CD14-positive monocyte (primary cell): Measurements from ENCODE around the gene AMOTL2. TPM values are rescaled to one million over a fixed set of nuclear protein-coding genes. Genes with fewer than 3 reads are reported as not detected.

Experiments
- DNase-seq, 3 donors: peaks; one replicate each; pipeline ENCODE4 v3.0.0-alpha.2; 2011 to 2022
- H2AFZ ChIP-seq: 2 replicates; pipeline ENCODE4 v1.6.0; 2012; ENCODE audit warnings: mild to moderate bottlenecking, low read depth, low read length, inconsistent platforms; ENCODE audit not compliant: insufficient read depth, poor library complexity, severe bottlenecking
- H3K27ac ChIP-seq, 2 donors: 1 replicate in 1 of 2; 2 replicates in 1 of 2; pipeline ENCODE4 v1.5.1; 2012 to 2013; ENCODE audit warnings: low read length in 2 of 2, control low read depth in 1 of 2, inconsistent platforms in 1 of 2, low read depth in 1 of 2, mild to moderate bottlenecking in 1 of 2
- H3K27me3 ChIP-seq, 2 donors: one replicate each; pipeline versions ENCODE4 v1.6.0 to v1.6.1; 2011 to 2013; ENCODE audit warnings: low read length in 2 of 2; ENCODE audit not compliant: control insufficient read depth in 2 of 2, insufficient read depth in 2 of 2
- H3K36me3 ChIP-seq, 2 donors: replicated peaks in 1 of 2; 1 replicate in 1 of 2; 2 replicates in 1 of 2; pipeline versions ENCODE4 v1.5.1 to v1.6.1; 2012 to 2013; ENCODE audit warnings: low read length in 2 of 2, control low read depth in 1 of 2, inconsistent platforms in 1 of 2, mild to moderate bottlenecking in 1 of 2; ENCODE audit not compliant: insufficient read depth in 2 of 2, control insufficient read depth in 1 of 2
- H3K4me1 ChIP-seq, 2 donors: 1 replicate in 1 of 2; 2 replicates in 1 of 2; pipeline versions ENCODE4 v1.5.1 to v1.6.1; 2012 to 2013; ENCODE audit warnings: low read length in 2 of 2, control low read depth in 1 of 2, inconsistent platforms in 1 of 2, mild to moderate bottlenecking in 1 of 2, moderate library complexity in 1 of 2; ENCODE audit not compliant: insufficient read depth in 2 of 2, control insufficient read depth in 1 of 2
- H3K4me2 ChIP-seq: replicated peaks from 2 replicates; pipeline ENCODE3; 2012; ENCODE audit warnings: low read length, moderate library complexity, mild to moderate bottlenecking; ENCODE audit not compliant: poor library complexity, severe bottlenecking; ENCODE audit errors: extremely low read depth
- H3K4me3 ChIP-seq, 3 experiments: fragments of 200-600 bp in 1 of 3; sonication (generic) in 1 of 3; replicated peaks in 1 of 3; 1 replicate in 2 of 3; 2 replicates in 1 of 3; pipeline ENCODE4 v1.5.1; 2011 to 2013; ENCODE audit warnings: low read length in 3 of 3, mild to moderate bottlenecking in 3 of 3, control low read depth in 2 of 3, low read depth in 2 of 3, inconsistent platforms in 1 of 3, moderate library complexity in 1 of 3
- H3K79me2 ChIP-seq: 2 replicates; pipeline ENCODE4 v1.6.0; 2012; ENCODE audit warnings: mild to moderate bottlenecking, control low read depth, inconsistent platforms, low read length, moderate library complexity; ENCODE audit not compliant: insufficient read depth
- H3K9ac ChIP-seq: 2 replicates; pipeline ENCODE4 v1.6.0; 2017; ENCODE audit warnings: low read length, mild to moderate bottlenecking; ENCODE audit not compliant: insufficient read depth, poor library complexity, severe bottlenecking
- H3K9me3 ChIP-seq, 2 donors: replicated peaks in 1 of 2; 1 replicate in 1 of 2; 2 replicates in 1 of 2; pipeline versions ENCODE4 v1.5.1 to v1.6.1; 2012 to 2013; ENCODE audit warnings: low read length in 2 of 2, control low read depth in 1 of 2; ENCODE audit not compliant: control insufficient read depth in 1 of 2, insufficient read depth in 1 of 2
- H4K20me1 ChIP-seq: 2 replicates; pipeline ENCODE4 v1.6.0; 2012; ENCODE audit warnings: mild to moderate bottlenecking, low read length, control low read depth, moderate library complexity; ENCODE audit not compliant: insufficient read depth
- H3K27ac Mint-ChIP-seq, 7 donors: one replicate each; pipeline ENCODE4 v1.8.0; 2020; ENCODE audit warnings: mild to moderate bottlenecking in 7 of 7, mixed read lengths in 7 of 7, moderate library complexity in 6 of 7, inconsistent platforms in 2 of 7
- H3K27me3 Mint-ChIP-seq, 3 donors: one replicate each; pipeline ENCODE4 v1.8.0; 2021 to 2022; ENCODE audit warnings: low read depth in 3 of 3, mild to moderate bottlenecking in 3 of 3, mixed read lengths in 3 of 3, moderate library complexity in 3 of 3, inconsistent platforms in 1 of 3
- H3K36me3 Mint-ChIP-seq, 2 donors: one replicate each; pipeline ENCODE4 v1.8.0; 2020; ENCODE audit warnings: mixed read lengths in 2 of 2, inconsistent platforms in 1 of 2, mild to moderate bottlenecking in 1 of 2
- H3K4me1 Mint-ChIP-seq: one replicate; pipeline ENCODE4 v1.8.0; 2020; ENCODE audit warnings: mild to moderate bottlenecking, mixed read lengths
- H3K4me3 Mint-ChIP-seq, 2 donors: one replicate each; pipeline ENCODE4 v1.8.0; 2020; ENCODE audit warnings: mild to moderate bottlenecking in 2 of 2, mixed read lengths in 2 of 2, moderate library complexity in 1 of 2
- H3K9me3 Mint-ChIP-seq, 7 donors: one replicate each; pipeline ENCODE4 v1.8.0; 2020 to 2022; ENCODE audit warnings: mixed read lengths in 7 of 7, mild to moderate bottlenecking in 6 of 7, moderate library complexity in 6 of 7, inconsistent platforms in 2 of 7
- WGBS: methylation state at CpG from one replicate; pipeline ENCODE4 v1.1.5; 2013; ENCODE audit warnings: missing lambda C conversion rate; ENCODE audit not compliant: insufficient coverage; 5-methylcytosine and 5-hydroxymethylcytosine counted together
- intact Hi-C, 2 donors: fragments of 100-400 bp; cut with micrococcal nuclease; formaldehyde crosslinking; loops; one replicate each; pipeline versions ENCODE4 v1.15.0 to v1.15.1; 2023
- polyA plus RNA-seq, 3 donors: library from polyadenylated mRNA; depleted of rRNA in 1 of 3; unstranded in 2 of 3; stranded (reverse) in 1 of 3; fragments of 300-500 nt in 2 of 3; fragments of >200 nt in 1 of 3; fragmentation: Illumina TruSeq in 2 of 3; gene quantifications; 1 replicate in 2 of 3; 2 replicates in 1 of 3; pipeline ENCODE4 v1.2.3, GENCODE V29; 2012 to 2021
- TF ChIP-seq, protein P1 (sequence below): fragments of 200-600 bp; IDR thresholded peaks from one replicate; pipeline ENCODE4 v1.8.0; 2022; ENCODE audit warnings: antibody characterized with exemption, mild to moderate bottlenecking

The AMOTL2 gene
- polyA plus RNA-seq, 3 donors = 0.01 TPM; not detected in 2

DNA sequence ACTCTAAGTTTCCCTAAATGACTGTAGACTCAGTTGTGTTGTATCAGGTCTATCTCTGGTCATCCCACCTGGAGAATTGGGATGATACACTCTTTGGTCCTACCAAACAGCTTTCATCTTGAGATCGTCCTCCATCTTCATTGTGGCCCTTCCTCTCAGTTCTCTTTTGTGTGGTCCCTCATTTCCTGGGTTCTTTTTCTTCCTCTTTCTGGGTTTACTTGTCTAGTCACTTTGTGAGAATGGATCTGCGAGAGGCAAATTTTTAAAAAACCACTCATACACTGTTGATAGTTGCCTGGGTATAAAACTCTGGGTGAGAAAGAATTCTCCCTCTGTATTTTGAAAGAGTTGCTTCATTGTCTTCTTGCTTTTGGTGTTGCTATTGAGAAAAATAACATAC, 6.0 kb upstream of the AMOTL2 start:
- no peak overlapping the region for H3K27ac Mint-ChIP-seq
- WGBS = no CpG with 5 or more reads among the region's 2 CpGs
- TF ChIP-seq, protein P1, sequence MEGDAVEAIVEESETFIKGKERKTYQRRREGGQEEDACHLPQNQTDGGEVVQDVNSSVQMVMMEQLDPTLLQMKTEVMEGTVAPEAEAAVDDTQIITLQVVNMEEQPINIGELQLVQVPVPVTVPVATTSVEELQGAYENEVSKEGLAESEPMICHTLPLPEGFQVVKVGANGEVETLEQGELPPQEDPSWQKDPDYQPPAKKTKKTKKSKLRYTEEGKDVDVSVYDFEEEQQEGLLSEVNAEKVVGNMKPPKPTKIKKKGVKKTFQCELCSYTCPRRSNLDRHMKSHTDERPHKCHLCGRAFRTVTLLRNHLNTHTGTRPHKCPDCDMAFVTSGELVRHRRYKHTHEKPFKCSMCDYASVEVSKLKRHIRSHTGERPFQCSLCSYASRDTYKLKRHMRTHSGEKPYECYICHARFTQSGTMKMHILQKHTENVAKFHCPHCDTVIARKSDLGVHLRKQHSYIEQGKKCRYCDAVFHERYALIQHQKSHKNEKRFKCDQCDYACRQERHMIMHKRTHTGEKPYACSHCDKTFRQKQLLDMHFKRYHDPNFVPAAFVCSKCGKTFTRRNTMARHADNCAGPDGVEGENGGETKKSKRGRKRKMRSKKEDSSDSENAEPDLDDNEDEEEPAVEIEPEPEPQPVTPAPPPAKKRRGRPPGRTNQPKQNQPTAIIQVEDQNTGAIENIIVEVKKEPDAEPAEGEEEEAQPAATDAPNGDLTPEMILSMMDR = no peak

GRCh38 chr3:134378818-134379217, 4.6 kb upstream of the AMOTL2 start:
- Histone ChIP-seq H3K4me1 (peaks cover 8 to 14% of the 10 kb centered on the region in 2 donors), H3K9me3 (peaks cover 0 to 14% of the 10 kb centered on the region in 2 donors), H3K4me2 (no peak overlapping the region), H3K79me2 (no peaks in the 10 kb centered on the region), H3K27ac (no peak overlapping the region), H3K36me3 (no peaks in the 10 kb centered on the region), H2AFZ (no peak overlapping the region), H3K27me3 (peaks cover 18 to 32% of the 10 kb centered on the region in 2 donors), H3K9ac (no peak overlapping the region), H4K20me1 (no peaks in the 10 kb centered on the region), H3K4me3 (no peak overlapping the region)
- Mint-ChIP-seq H3K27ac (no peak overlapping the region), H3K4me1 (peaks cover 20% of the 10 kb centered on the region), H3K27me3 (peaks cover 36 to 58% (median 45%) of the 10 kb centered on the region in 3 donors), H3K9me3 (peaks cover 0 to 6% (median 3%) of the 10 kb centered on the region in 7 donors), H3K4me3 (peak overlapping the region in 1 of 2 donors; percentile 36), H3K36me3 (peaks cover 0 to 4% of the 10 kb centered on the region in 2 donors)
- no peak for DNase-seq
- TF ChIP-seq, protein P1 = no peak
- 85% methylated on average over 2 of the region's 3 CpGs for WGBS
- intact Hi-C loops = no loop called here

More for the DNA sequence above, 6.0 kb upstream of the AMOTL2 start:
- peaks cover 13 to 19% of the 10 kb centered on the region in 2 donors for H3K27me3 ChIP-seq
- Mint-ChIP-seq H3K4me1 (peaks cover 9% of the 10 kb centered on the region), H3K9me3 (peaks cover 0 to 2% (median 0%) of the 10 kb centered on the region in 7 donors), H3K36me3 (peaks cover 0 to under 1% of the 10 kb centered on the region in 2 donors), H3K27me3 (peaks cover 25 to 47% (median 31%) of the 10 kb centered on the region in 3 donors), H3K4me3 (no peak overlapping the region)
- H3K9ac ChIP-seq = no peak overlapping the region
- intact Hi-C loops = no loop called here
- H3K4me2 ChIP-seq = no peak overlapping the region
- no peak overlapping the region for H3K4me3 ChIP-seq
- peaks cover 0 to 11% of the 10 kb centered on the region in 2 donors for H3K9me3 ChIP-seq
- no peak for DNase-seq
- H3K36me3 ChIP-seq = no peaks in the 10 kb centered on the region
- no peak overlapping the region for H2AFZ ChIP-seq
- H3K27ac ChIP-seq = no peak overlapping the region
- no peaks in the 10 kb centered on the region for H3K4me1 ChIP-seq
- no peaks in the 10 kb centered on the region for H3K79me2 ChIP-seq
- no peaks in the 10 kb centered on the region for H4K20me1 ChIP-seq
